Loucy (cell line): ENCODE data around the gene EPHA5.

Experiments used
- H2AFZ ChIP-seq: fragments of 200-600 bp; sonication (generic); 2 replicates; pipeline ENCODE4 v1.6.0; 2016; ENCODE audit warnings: antibody characterized with exemption, mild to moderate bottlenecking, low read length, moderate library complexity
- H3F3A ChIP-seq: fragments of 200-600 bp; 2 replicates; pipeline ENCODE4 v1.6.0; 2016; ENCODE audit warnings: antibody characterized with exemption, low read depth, mild to moderate bottlenecking
- H3K27me3 ChIP-seq: fragments of 200-600 bp; sonication (generic); 2 replicates; pipeline ENCODE4 v1.6.1; 2014; ENCODE audit warnings: low read length, mild to moderate bottlenecking; ENCODE audit not compliant: insufficient read depth, poor library complexity, severe bottlenecking
- H3K36me3 ChIP-seq: fragments of 200-600 bp; sonication (generic); 2 replicates; pipeline ENCODE4 v1.6.1; 2016; ENCODE audit warnings: low read length; ENCODE audit not compliant: insufficient read depth
- H3K4me1 ChIP-seq: fragments of 200-600 bp; sonication (generic); 2 replicates; pipeline ENCODE4 v1.5.1; 2014; ENCODE audit warnings: low read length, mild to moderate bottlenecking; ENCODE audit not compliant: insufficient read depth, poor library complexity, severe bottlenecking
- H3K4me2 ChIP-seq: fragments of 200-600 bp; sonication (generic); 2 replicates; pipeline ENCODE4 v1.6.0; 2014; ENCODE audit warnings: antibody characterized with exemption, low read length, low read depth, mild to moderate bottlenecking; ENCODE audit not compliant: poor library complexity, severe bottlenecking
- H3K4me3 ChIP-seq: fragments of 200-600 bp; sonication (generic); 2 replicates; pipeline ENCODE4 v1.5.1; 2014; ENCODE audit warnings: low read length, mild to moderate bottlenecking, mixed read lengths; ENCODE audit not compliant: poor library complexity, severe bottlenecking
- H3K79me2 ChIP-seq: fragments of 200-600 bp; sonication (generic); 2 replicates; pipeline ENCODE4 v1.6.1; 2014; ENCODE audit warnings: low read length; ENCODE audit not compliant: insufficient read depth
- H3K9ac ChIP-seq: fragments of 200-600 bp; sonication (generic); 2 replicates; pipeline ENCODE4 v1.6.0; 2014; ENCODE audit warnings: mild to moderate bottlenecking, low read depth, low read length, moderate library complexity; ENCODE audit not compliant: poor library complexity, severe bottlenecking
- H3K9me2 ChIP-seq: fragments of 200-600 bp; sonication (generic); replicated peaks from 2 replicates; pipeline ENCODE4 v1.6.1; 2016; ENCODE audit warnings: low read depth, low read length, mixed read lengths
- H3K9me3 ChIP-seq: fragments of 200-600 bp; sonication (generic); 2 replicates; pipeline ENCODE4 v1.6.1; 2014; ENCODE audit warnings: mild to moderate bottlenecking, antibody characterized with exemption, low read length, low read depth; ENCODE audit not compliant: insufficient read depth
- H4K20me1 ChIP-seq: fragments of 200-600 bp; sonication (generic); 2 replicates; pipeline ENCODE4 v1.6.0; 2014; ENCODE audit warnings: antibody characterized with exemption, low read length, mild to moderate bottlenecking; ENCODE audit not compliant: insufficient read depth, poor library complexity, severe bottlenecking
- EZH2phosphoT487 ChIP-seq: fragments of 200-600 bp; IDR thresholded peaks from 2 replicates; pipeline ENCODE4 v1.6.1; 2018; ENCODE audit warnings: antibody characterized with exemption, mild to moderate bottlenecking, moderate library complexity, borderline replicate concordance
- TF ChIP-seq, protein P1 (sequence below): fragments of 200-600 bp; sonication (generic); conservative IDR thresholded peaks from 2 replicates; pipeline ENCODE4 v1.5.1; 2014; ENCODE audit warnings: mild to moderate bottlenecking, antibody characterized with exemption, low read length

The EPHA5 gene

GRCh38 chr4:65393078-65393477, 277.2 kb downstream of the EPHA5 start:
- Histone ChIP-seq H3K27me3 (no peaks in the 10 kb centered on the region), H3K79me2 (no peaks in the 10 kb centered on the region), H3K36me3 (no peaks in the 10 kb centered on the region), H3K4me3 (no peak overlapping the region), H3K9me3 (no peaks in the 10 kb centered on the region), H2AFZ (no peak overlapping the region), H3K9ac (no peak overlapping the region), H3K4me1 (no peaks in the 10 kb centered on the region), H3K4me2 (no peak overlapping the region), H4K20me1 (no peaks in the 10 kb centered on the region), H3K9me2 (no peaks in the 10 kb centered on the region), H3F3A (no peaks in the 10 kb centered on the region)
- no peak for TF ChIP-seq EZH2phosphoT487
- TF ChIP-seq, protein P1, sequence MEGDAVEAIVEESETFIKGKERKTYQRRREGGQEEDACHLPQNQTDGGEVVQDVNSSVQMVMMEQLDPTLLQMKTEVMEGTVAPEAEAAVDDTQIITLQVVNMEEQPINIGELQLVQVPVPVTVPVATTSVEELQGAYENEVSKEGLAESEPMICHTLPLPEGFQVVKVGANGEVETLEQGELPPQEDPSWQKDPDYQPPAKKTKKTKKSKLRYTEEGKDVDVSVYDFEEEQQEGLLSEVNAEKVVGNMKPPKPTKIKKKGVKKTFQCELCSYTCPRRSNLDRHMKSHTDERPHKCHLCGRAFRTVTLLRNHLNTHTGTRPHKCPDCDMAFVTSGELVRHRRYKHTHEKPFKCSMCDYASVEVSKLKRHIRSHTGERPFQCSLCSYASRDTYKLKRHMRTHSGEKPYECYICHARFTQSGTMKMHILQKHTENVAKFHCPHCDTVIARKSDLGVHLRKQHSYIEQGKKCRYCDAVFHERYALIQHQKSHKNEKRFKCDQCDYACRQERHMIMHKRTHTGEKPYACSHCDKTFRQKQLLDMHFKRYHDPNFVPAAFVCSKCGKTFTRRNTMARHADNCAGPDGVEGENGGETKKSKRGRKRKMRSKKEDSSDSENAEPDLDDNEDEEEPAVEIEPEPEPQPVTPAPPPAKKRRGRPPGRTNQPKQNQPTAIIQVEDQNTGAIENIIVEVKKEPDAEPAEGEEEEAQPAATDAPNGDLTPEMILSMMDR: no peak

DNA sequence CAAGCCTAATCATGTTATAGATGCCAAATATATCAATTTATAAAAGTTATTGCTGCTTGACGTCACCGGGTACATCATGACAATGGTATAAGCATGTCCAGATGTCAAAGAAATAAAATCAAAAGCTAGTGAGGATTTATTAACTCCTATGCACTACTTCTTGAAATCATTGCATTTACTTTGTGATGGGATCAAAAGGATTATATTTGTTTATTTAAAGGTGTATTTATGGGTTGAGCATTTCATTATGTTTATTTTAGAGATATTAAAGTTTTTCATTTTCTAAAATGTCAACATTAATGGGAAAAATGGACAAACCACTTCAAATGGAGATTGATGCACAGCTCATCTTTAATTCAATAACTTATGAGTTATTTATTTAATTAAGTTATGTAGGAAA, 277.8 kb downstream of the EPHA5 start:
- Histone ChIP-seq H3K4me1 (no peaks in the 10 kb centered on the region), H3F3A (no peaks in the 10 kb centered on the region), H3K79me2 (no peaks in the 10 kb centered on the region), H3K9me3 (no peaks in the 10 kb centered on the region), H3K4me3 (no peak overlapping the region), H3K27me3 (no peaks in the 10 kb centered on the region), H4K20me1 (no peaks in the 10 kb centered on the region), H3K9me2 (no peaks in the 10 kb centered on the region), H3K4me2 (no peak overlapping the region), H3K9ac (no peak overlapping the region), H2AFZ (no peak overlapping the region), H3K36me3 (no peaks in the 10 kb centered on the region)
- no peak for TF ChIP-seq EZH2phosphoT487
- TF ChIP-seq, protein P1: no peak

GRCh38 chr4:65391814-65392213, 278.5 kb downstream of the EPHA5 start:
- Histone ChIP-seq H3K36me3 (no peaks in the 10 kb centered on the region), H3K9ac (no peak overlapping the region), H4K20me1 (no peaks in the 10 kb centered on the region), H3K9me3 (no peaks in the 10 kb centered on the region), H3K4me1 (no peaks in the 10 kb centered on the region), H3K4me3 (no peak overlapping the region), H3K9me2 (no peaks in the 10 kb centered on the region), H3F3A (no peaks in the 10 kb centered on the region), H3K27me3 (no peaks in the 10 kb centered on the region), H2AFZ (no peak overlapping the region), H3K79me2 (no peaks in the 10 kb centered on the region), H3K4me2 (no peak overlapping the region)
- TF ChIP-seq EZH2phosphoT487: no peak
- TF ChIP-seq, protein P1: no peak
